Pancreas (tissue), 10 donors: ENCODE measurements around the gene SUCLG2. TPM values are rescaled to one million over a fixed set of nuclear protein-coding genes. Genes with fewer than 3 reads are reported as not detected.

Experiments used
- ATAC-seq, 4 donors: fragments of 200-7000 bp; cut with Tn5 transposase; one replicate each; pipeline versions ENCODE4 v1.8.0 to v1.9.1; 2020; ENCODE audit warnings: mild to moderate bottlenecking in 4 of 4, moderate library complexity in 4 of 4
- DNase-seq, 6 donors: peaks; one replicate each; pipeline ENCODE4 v3.0.0-alpha.2; 2020
- FAIRE-seq: peaks from 2 replicates; lab custom pipeline; 2012; peaks lifted over from hg19 to GRCh38; lab: Jason Lieb, UNC
- H3K27ac ChIP-seq, 4 donors: fragments of 200-600 bp; sonication (generic); 1 replicate in 3 of 4; 2 replicates in 1 of 4; pipeline versions ENCODE4 v1.5.0 to v1.8.0; 2020
- H3K27me3 ChIP-seq, 4 donors: fragments of 200-600 bp; one replicate each; pipeline ENCODE4 v1.8.0; 2021
- H3K36me3 ChIP-seq, 3 donors: fragments of 200-600 bp; sonication (generic) in 1 of 3; one replicate each; pipeline versions ENCODE4 v1.5.0 to v1.8.0; 2020 to 2021
- H3K4me1 ChIP-seq, 3 donors: fragments of 200-600 bp; one replicate each; pipeline ENCODE4 v1.8.0; 2021
- H3K4me3 ChIP-seq, 4 donors: fragments of 200-600 bp; sonication (generic) in 2 of 4; one replicate each; pipeline versions ENCODE4 v1.5.0 to v1.8.0; 2020 to 2021
- H3K9me3 ChIP-seq, 4 donors: fragments of 200-600 bp; one replicate each; pipeline ENCODE4 v1.8.0; 2021
- WGBS, 2 donors: extraction: QIAGEN DNeasy Blood & Tissue Kit; methylation state at CpG; one replicate each; pipeline ENCODE4 v1.1.7; 2013; 5-methylcytosine and 5-hydroxymethylcytosine counted together
- intact Hi-C, 3 donors: fragments of 100-400 bp; cut with DNase I; formaldehyde crosslinking; loops; one replicate each; pipeline versions ENCODE4 v1.11.1 to v1.14.2; 2022
- polyA plus RNA-seq, 2 donors: library from polyadenylated mRNA; stranded (reverse); fragments of 200-250 nt; gene quantifications; one replicate each; pipeline ENCODE4 v1.2.3, GENCODE V29; 2013
- total RNA-seq, 6 donors: library from RNA; stranded (reverse); fragmentation: NEBNext Ultra II Directional in 4 of 6; extraction: Animal tissue kit (Norgen Biotek cat#: 25700) in 4 of 6; gene quantifications; one replicate each; pipeline versions ENCODE4 v1.2.1 to v1.2.4, GENCODE V29; 2021 to 2023
- TF ChIP-seq, protein P1 (sequence below), 4 donors: fragments of 200-600 bp; sonication (generic) in 3 of 4; IDR thresholded peaks; one replicate each; pipeline versions ENCODE4 v1.5.0 to v1.8.0; 2021; ENCODE audit warnings: antibody characterized with exemption in 4 of 4
- donor health status: healthy with polysubstance abuse.
- donor health status: DM: no; HTN: no; CAD: no; lungs with moderate emphysema.
- donor health status: DM: no; HTN: no; CAD: no.
- donor health status: control.
- donor health status: control.
- donor health status: Bipolar disorder and iron deficiency.
- donor health status: DM: yes; HTN: yes; CAD: no.
- donor health status: DM: no; HTN: no; CAD: no.
- donor health status: DM: no; HTN: no; CAD: no.
- donor health status: DM: yes; HTN: yes; CAD: no.

Gene SUCLG2
- total and polyA plus RNA-seq, 8 donors = 16.4 to 34.4 (median 28.9) TPM

DNA sequence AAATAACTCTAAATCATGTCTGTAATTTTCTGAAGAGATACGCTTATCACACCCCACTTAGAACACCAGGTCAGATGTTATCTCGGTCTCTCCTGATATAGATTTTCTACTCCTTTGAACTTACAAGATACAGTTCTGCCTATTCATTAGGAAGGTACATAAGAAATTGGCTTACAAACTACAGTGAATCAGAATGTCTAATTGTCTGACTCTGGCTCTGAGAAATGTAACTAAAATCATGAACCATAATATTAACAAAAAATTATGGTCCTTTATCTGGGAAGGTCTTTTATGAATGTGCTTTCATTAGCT is 235.2 kb downstream of the SUCLG2 start:
- intact Hi-C loops = no loop called here
- ATAC-seq = no peak

GRCh38 chr3:67418426-67419217 is 235.8 kb downstream of the SUCLG2 start:
- TF ChIP-seq, protein P1, sequence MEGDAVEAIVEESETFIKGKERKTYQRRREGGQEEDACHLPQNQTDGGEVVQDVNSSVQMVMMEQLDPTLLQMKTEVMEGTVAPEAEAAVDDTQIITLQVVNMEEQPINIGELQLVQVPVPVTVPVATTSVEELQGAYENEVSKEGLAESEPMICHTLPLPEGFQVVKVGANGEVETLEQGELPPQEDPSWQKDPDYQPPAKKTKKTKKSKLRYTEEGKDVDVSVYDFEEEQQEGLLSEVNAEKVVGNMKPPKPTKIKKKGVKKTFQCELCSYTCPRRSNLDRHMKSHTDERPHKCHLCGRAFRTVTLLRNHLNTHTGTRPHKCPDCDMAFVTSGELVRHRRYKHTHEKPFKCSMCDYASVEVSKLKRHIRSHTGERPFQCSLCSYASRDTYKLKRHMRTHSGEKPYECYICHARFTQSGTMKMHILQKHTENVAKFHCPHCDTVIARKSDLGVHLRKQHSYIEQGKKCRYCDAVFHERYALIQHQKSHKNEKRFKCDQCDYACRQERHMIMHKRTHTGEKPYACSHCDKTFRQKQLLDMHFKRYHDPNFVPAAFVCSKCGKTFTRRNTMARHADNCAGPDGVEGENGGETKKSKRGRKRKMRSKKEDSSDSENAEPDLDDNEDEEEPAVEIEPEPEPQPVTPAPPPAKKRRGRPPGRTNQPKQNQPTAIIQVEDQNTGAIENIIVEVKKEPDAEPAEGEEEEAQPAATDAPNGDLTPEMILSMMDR (IDR thresholded peaks at IDR 0.05) = no peak
- DNase-seq (no peak), FAIRE-seq (no peak), ATAC-seq (no peak)
- Histone ChIP-seq H3K9me3 (no peaks in the 10 kb centered on the region), H3K4me3 (no peak overlapping the region), H3K4me1 (no peaks in the 10 kb centered on the region), H3K27ac (no peak overlapping the region), H3K36me3 (no peaks in the 10 kb centered on the region), H3K27me3 (no peaks in the 10 kb centered on the region)
- intact Hi-C loops = no loop called here
- 71 to 79% methylated on average over 3 of the region's 3 CpGs for WGBS, 2 donors

More for the DNA sequence above, 235.2 kb downstream of the SUCLG2 start:
- Histone ChIP-seq H3K36me3 (no peaks in the 10 kb centered on the region), H3K4me3 (no peak overlapping the region), H3K27me3 (no peaks in the 10 kb centered on the region), H3K9me3 (no peaks in the 10 kb centered on the region), H3K27ac (no peak overlapping the region), H3K4me1 (no peaks in the 10 kb centered on the region)
- FAIRE-seq (no peak), DNase-seq (no peak)
- 93 to 96% methylated on average over 2 of the region's 2 CpGs for WGBS, 2 donors
- TF ChIP-seq, protein P1 (IDR thresholded peaks at IDR 0.05) = no peak

DNA sequence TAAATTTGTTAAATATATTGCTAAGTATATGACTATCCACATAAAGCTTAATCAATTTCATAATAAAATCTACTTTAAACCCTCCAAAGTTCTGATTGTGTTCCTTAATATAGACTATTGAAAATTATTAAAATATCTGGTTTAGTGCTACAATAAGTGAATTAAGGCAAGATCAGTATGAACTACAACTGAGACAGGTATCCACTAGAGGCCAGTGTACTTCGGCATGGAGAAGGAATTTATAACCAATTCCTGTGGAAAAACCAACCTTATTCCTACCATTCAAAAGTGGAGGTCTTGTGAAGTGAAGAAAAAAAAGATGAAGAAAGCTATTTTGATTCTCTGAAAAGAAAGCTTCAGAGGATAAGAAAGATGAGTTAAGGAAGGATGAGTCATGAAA is 237.7 kb downstream of the SUCLG2 start:
- H3K4me1 ChIP-seq = peaks cover 0 to 4% (median 0%) of the 10 kb centered on the region in 3 donors
- FAIRE-seq (no peak), DNase-seq (no peak), ATAC-seq (no peak)
- H3K36me3 ChIP-seq = no peaks in the 10 kb centered on the region
- H3K9me3 ChIP-seq = no peaks in the 10 kb centered on the region
- intact Hi-C loops = no loop called here
- 91 to 98% methylated on average over 1 of the region's 1 CpG for WGBS, 2 donors
- TF ChIP-seq, protein P1 (IDR thresholded peaks at IDR 0.05) = no peak
- no peaks in the 10 kb centered on the region for H3K27me3 ChIP-seq
- no peak overlapping the region for H3K4me3 ChIP-seq
- no peak overlapping the region for H3K27ac ChIP-seq

- whole genome bisulfite sequencing, 2 donors = 0 to 39% methylated on average over 1 of the region's 1 CpG
- DNase-seq = no peak
- H3K4me3 ChIP-seq = no peak overlapping the region
- H3K36me3 ChIP-seq = no peaks in the 10 kb centered on the region
- H3K27ac ChIP-seq = no peak overlapping the region
- H3K4me1 ChIP-seq = peaks cover 0 to 4% (median 0%) of the 10 kb centered on the region in 3 donors
- ATAC-seq = no peak
- no peak for FAIRE-seq
- H3K27me3 ChIP-seq = no peaks in the 10 kb centered on the region
- intact Hi-C loops = no loop called here
- TF ChIP-seq, protein P1 (IDR thresholded peaks at IDR 0.05) = no peak
- no peaks in the 10 kb centered on the region for H3K9me3 ChIP-seq
Observed at GRCh38 chr3:67415511-67415910, 238.9 kb downstream of the SUCLG2 start.

DNA sequence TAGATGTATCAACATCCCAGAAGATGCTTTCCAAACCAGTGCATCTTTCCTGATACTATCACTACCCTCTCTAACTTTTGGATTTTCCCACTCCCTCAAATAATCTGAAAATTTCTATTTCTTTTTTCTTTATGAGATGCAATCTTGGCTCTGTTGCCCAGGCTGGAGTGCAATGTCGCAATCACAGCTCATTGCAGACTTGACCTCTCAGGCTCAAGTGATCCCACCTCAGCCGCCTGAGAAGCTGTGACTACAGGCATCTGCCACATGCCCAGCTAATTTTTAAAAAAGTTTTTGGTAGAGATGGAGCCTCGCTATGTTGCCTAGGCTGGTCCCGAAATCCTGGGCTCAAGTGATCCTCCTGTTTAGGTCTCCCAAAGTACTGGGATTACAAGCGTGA is 239.7 kb downstream of the SUCLG2 start:
- Histone ChIP-seq H3K27me3 (no peaks in the 10 kb centered on the region), H3K4me1 (peaks cover 0 to 4% (median 0%) of the 10 kb centered on the region in 3 donors), H3K9me3 (no peaks in the 10 kb centered on the region), H3K4me3 (no peak overlapping the region), H3K36me3 (no peaks in the 10 kb centered on the region), H3K27ac (no peak overlapping the region)
- DNase-seq (no peak), ATAC-seq (no peak), FAIRE-seq (no peak)
- TF ChIP-seq, protein P1 (IDR thresholded peaks at IDR 0.05) = no peak
- 97 to 98% methylated on average over 5 of the region's 5 CpGs for whole genome bisulfite sequencing, 2 donors
- intact Hi-C loops = no loop called here
